Aorta (tissue), 5 donors: ENCODE data around the gene CEP170B. TPM values are rescaled to one million over a fixed set of nuclear protein-coding genes. Genes with fewer than 3 reads are reported as not detected.
"Not testable (repeated sequence)": the region's sequence is repeated elsewhere in the genome, so short reads cannot be mapped to it uniquely, and the experiment has no call there.

ENCODE experiments used
- ATAC-seq: fragments of 200-7000 bp; cut with Tn5 transposase; one replicate; pipeline ENCODE4 v1.9.1; 2022; ENCODE audit warnings: moderate library complexity; ENCODE audit not compliant: low FRiP score
- DNase-seq, 2 donors: peaks; one replicate each; pipeline ENCODE4 v3.0.0-alpha.2; 2020
- H3K27ac ChIP-seq, 2 donors: one replicate each; pipeline ENCODE4 v1.5.1; 2013; ENCODE audit warnings: low read length in 2 of 2, mild to moderate bottlenecking in 2 of 2, moderate library complexity in 2 of 2, control low read depth in 1 of 2, inconsistent platforms in 1 of 2, low read depth in 1 of 2
- H3K27me3 ChIP-seq, 2 donors: one replicate each; pipeline ENCODE4 v1.6.1; 2013; ENCODE audit warnings: control low read depth in 1 of 2, low read length in 1 of 2, mild to moderate bottlenecking in 1 of 2, moderate library complexity in 1 of 2; ENCODE audit not compliant: insufficient read depth in 2 of 2, control insufficient read depth in 1 of 2
- H3K36me3 ChIP-seq, 2 donors: one replicate each; pipeline ENCODE4 v1.6.1; 2013; ENCODE audit warnings: control low read depth in 1 of 2, low read length in 1 of 2, mild to moderate bottlenecking in 1 of 2; ENCODE audit not compliant: insufficient read depth in 2 of 2, control insufficient read depth in 1 of 2
- H3K4me1 ChIP-seq, 2 donors: one replicate each; pipeline ENCODE4 v1.6.1; 2013; ENCODE audit warnings: low read length in 2 of 2, control low read depth in 1 of 2, mild to moderate bottlenecking in 1 of 2, moderate library complexity in 1 of 2; ENCODE audit not compliant: insufficient read depth in 2 of 2, control insufficient read depth in 1 of 2
- H3K4me3 ChIP-seq, 2 donors: one replicate each; pipeline ENCODE4 v1.5.1; 2013; ENCODE audit warnings: low read length in 2 of 2, control low read depth in 1 of 2, mild to moderate bottlenecking in 1 of 2
- H3K9me3 ChIP-seq: one replicate; pipeline ENCODE4 v1.6.1; 2013; ENCODE audit warnings: mild to moderate bottlenecking, low read length; ENCODE audit not compliant: control insufficient read depth
- WGBS, 2 donors: extraction: QIAGEN DNeasy Blood & Tissue Kit; methylation state at CpG; one replicate each; pipeline ENCODE4 v1.1.7; 2013; 5-methylcytosine and 5-hydroxymethylcytosine counted together
- intact Hi-C, 2 donors: fragments of 100-400 bp; cut with DNase I; formaldehyde crosslinking; loops; one replicate each; pipeline versions ENCODE4 v1.14.2 to v1.15.0; 2022
- polyA plus RNA-seq, 2 donors: library from polyadenylated mRNA; stranded (reverse); fragments of 200-250 nt; gene quantifications; one replicate each; pipeline ENCODE4 v1.2.3, GENCODE V29; 2013
- total RNA-seq, 2 donors: library from RNA; stranded (reverse); fragmentation: NEBNext Ultra II Directional; extraction: Animal tissue kit (Norgen Biotek cat#: 25700); gene quantifications; one replicate each; pipeline ENCODE4 v1.2.1, GENCODE V29; 2021
- donor health status: healthy with polysubstance abuse.
- donor health status: Bipolar disorder and iron deficiency.
- donor health status: DM: no; HTN: no; CAD: no.
- donor health status: DM: no; HTN: no; CAD: no.
- donor health status: DM: yes; HTN: yes; CAD: no.

The CEP170B gene
- total and polyA plus RNA-seq, 4 donors = 6.4 to 36.2 (median 23.1) TPM

- intact Hi-C loops = no loop called here
- H3K4me1 ChIP-seq = no peaks in the 10 kb centered on the region
- no peak overlapping the region for H3K27ac ChIP-seq
- WGBS, 2 donors = 78% methylated on average over 3 of the region's 3 CpGs
- ATAC-seq = no peak
- peak in 1 of 2 donors; percentile 39 for DNase-seq
- no peak overlapping the region for H3K4me3 ChIP-seq
- no peaks in the 10 kb centered on the region for H3K36me3 ChIP-seq
- no peaks in the 10 kb centered on the region for H3K27me3 ChIP-seq
- no peaks in the 10 kb centered on the region for H3K9me3 ChIP-seq
Observed at GRCh38 chr14:104940526-104941150, 75.6 kb downstream of the CEP170B start.

DNA sequence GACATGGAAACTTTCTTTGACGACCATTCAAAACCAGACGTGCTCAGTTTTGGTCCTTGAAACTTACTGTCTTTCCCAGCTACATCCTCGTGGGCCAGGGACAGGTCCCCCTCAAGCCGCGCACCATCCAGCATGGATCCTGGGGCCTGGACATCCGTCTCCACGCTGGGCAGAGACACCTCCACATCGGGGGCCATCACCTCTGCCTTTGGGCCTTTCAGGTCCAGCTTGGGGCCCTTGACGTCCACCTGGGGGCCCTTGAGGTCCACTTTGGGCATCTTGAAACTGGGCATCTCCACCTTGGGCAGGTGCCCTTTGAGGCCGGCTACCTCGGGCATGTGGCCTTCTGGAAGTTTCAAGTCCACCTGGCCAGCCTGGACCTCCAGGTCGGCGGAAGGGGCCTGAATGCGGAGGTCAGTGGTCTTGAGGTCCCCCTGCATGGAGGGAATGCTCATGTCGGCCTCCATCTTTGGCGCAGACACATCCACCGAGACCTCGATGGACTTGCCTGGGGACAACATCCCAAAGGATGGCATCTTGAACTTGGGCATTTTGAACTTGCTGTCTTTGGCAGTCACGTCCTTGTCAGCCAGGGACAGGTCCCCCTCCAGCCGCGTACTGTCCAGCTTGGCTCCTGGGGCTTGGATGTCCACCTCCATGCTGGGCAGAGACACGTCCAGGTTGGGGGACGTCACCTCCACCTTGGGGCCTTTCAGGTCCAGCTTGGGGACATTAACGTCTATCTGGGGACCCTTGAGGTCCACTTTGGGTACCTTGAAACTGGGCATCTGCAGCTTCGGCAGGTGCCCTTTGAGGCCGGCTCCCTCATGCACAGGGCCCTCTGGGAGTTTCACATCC is 76.7 kb downstream of the CEP170B start:
- DNase-seq = peak; percentile 40 to 63
- Histone ChIP-seq H3K36me3 (no peaks in the 10 kb centered on the region), H3K4me1 (no peaks in the 10 kb centered on the region), H3K27ac (no peak overlapping the region), H3K9me3 (no peaks in the 10 kb centered on the region), H3K27me3 (no peaks in the 10 kb centered on the region), H3K4me3 (no peak overlapping the region)
- no peak for ATAC-seq
- WGBS, 2 donors = 94% methylated on average over 26 of the region's 26 CpGs
- intact Hi-C loops = no loop called here

GRCh38 chr14:104942586-104942985 is 77.5 kb downstream of the CEP170B start:
- Histone ChIP-seq H3K9me3 (no peaks in the 10 kb centered on the region), H3K27me3 (no peaks in the 10 kb centered on the region), H3K4me3 (no peak overlapping the region), H3K27ac (no peak overlapping the region), H3K36me3 (no peaks in the 10 kb centered on the region), H3K4me1 (no peaks in the 10 kb centered on the region)
- 94 to 95% methylated on average over 16 of the region's 16 CpGs for WGBS, 2 donors
- ATAC-seq (no peak), DNase-seq (peak in 1 of 2 donors; percentile 71)
- intact Hi-C loops = no loop called here

DNA sequence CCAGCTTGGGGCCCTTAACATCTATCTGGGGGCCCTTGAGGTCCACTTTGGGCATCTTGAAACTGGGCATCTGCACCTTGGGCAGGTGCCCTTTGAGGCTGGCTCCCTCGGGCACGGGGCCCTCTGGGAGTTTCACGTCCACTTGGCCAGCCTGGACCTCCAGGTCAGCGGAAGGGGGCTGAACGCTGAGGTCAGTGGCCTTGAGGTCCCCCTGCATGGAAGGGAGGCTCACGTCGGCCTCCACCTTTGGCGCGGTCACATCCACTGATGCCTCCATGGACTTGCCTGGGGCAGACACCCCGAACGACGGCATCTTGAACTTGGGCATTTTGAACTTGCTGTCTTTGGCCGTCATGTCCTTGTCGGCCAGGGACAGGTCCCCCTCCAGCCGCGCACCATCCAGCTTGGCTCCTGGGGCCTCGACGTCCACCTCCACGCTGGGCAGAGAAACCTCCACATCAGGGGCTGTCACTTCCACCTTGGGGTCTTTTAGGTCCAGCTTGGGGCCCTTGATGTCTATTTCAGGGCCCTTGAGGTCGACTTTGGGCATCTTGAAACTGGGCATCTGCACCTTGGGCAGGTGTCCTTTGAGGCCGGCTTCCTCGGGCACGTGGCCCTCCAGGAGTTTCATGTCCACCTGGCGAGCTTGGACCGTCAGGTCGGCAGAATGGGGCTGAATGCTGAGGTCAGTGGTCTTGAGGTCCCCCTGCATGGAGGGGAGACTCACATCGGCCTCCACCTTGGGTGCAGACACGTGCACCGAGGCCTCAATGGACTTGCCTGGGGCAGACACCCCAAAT is 78.3 kb downstream of the CEP170B start:
- not testable (repeated sequence) for H3K36me3 ChIP-seq

GRCh38 chr14:104944016-104944308 is 78.9 kb downstream of the CEP170B start:
- intact Hi-C loops, H3K4me3 ChIP-seq, H3K36me3 ChIP-seq, ATAC-seq, H3K27ac ChIP-seq, DNase-seq, H3K9me3 ChIP-seq, H3K4me1 ChIP-seq, H3K27me3 ChIP-seq: not testable (repeated sequence)
- 79 to 84% methylated on average over 6 of the region's 6 CpGs for WGBS, 2 donors

More for the DNA sequence above, 78.3 kb downstream of the CEP170B start:
- H3K9me3 ChIP-seq, H3K4me3 ChIP-seq, intact Hi-C loops, H3K4me1 ChIP-seq, H3K27ac ChIP-seq, H3K27me3 ChIP-seq, ATAC-seq: not testable (repeated sequence)
- DNase-seq = peak; percentile 44 to 67
- 92 to 94% methylated on average over 28 to 29 of the region's 29 CpGs for WGBS, 2 donors

DNA sequence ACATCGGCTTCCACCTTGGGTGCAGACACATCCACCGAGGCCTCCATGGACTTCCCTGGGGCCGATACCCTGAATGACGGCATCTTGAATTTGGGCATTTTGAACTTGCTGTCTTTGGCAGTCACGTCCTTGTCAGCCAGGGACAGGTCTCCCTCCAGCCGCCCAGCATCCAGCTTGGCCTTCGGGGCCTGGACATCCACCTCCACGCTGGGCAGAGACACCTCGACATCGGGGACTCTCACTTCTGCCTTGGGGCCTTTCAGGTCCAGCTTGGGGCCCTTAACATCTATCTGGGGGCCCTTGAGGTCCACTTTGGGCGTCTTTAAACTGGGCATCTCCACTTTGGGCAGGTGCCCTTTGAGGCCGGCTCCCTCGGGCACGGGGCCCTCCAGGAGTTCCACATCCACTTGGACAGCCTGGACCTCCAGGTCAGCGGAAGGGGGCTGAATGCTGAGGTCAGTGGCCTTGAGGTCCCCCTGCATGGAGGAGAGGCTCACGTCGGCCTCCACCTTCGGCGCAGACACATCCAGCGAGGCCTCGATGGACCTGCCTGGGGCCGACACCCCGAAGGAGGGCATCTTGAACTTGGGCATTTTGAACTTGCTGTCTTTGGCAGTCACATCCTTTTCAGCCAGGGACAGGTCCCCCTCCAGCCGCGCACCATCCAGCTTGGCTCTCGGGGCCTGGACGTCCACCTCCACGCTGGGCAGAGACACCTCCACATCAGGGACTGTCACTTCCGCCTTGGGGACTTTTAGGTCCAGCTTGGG is 79.6 kb downstream of the CEP170B start:
- intact Hi-C loops, H3K4me3 ChIP-seq, H3K4me1 ChIP-seq, H3K27me3 ChIP-seq, H3K9me3 ChIP-seq, ATAC-seq, H3K27ac ChIP-seq, H3K36me3 ChIP-seq: not testable (repeated sequence)
- peak; percentile 34 to 62 for DNase-seq
- WGBS, 2 donors = 92 to 93% methylated on average over 29 of the region's 29 CpGs

GRCh38 chr14:104945266-104945665 is 80.2 kb downstream of the CEP170B start:
- H3K4me1 ChIP-seq, intact Hi-C loops, H3K27me3 ChIP-seq, H3K9me3 ChIP-seq, ATAC-seq, H3K4me3 ChIP-seq, H3K27ac ChIP-seq, H3K36me3 ChIP-seq: not testable (repeated sequence)
- peak in 1 of 2 donors; percentile 26 for DNase-seq
- 89 to 92% methylated on average over 18 to 19 of the region's 20 CpGs for WGBS, 2 donors
